Islet of Langerhans (tissue), 1 donor: ENCODE measurements around the gene ESPNL.
A peak's percentile ranks its signal among the peaks of the same experiment; 100 is the strongest.
"Not testable (repeated sequence)": the region's sequence is repeated elsewhere in the genome, so short reads cannot be mapped to it uniquely, and the experiment has no call there.

Experiments
- FAIRE-seq: peaks from one replicate; lab custom pipeline; 2011; peaks lifted over from hg19 to GRCh38; lab: Jason Lieb, UNC

ESPNL gene, protein sequence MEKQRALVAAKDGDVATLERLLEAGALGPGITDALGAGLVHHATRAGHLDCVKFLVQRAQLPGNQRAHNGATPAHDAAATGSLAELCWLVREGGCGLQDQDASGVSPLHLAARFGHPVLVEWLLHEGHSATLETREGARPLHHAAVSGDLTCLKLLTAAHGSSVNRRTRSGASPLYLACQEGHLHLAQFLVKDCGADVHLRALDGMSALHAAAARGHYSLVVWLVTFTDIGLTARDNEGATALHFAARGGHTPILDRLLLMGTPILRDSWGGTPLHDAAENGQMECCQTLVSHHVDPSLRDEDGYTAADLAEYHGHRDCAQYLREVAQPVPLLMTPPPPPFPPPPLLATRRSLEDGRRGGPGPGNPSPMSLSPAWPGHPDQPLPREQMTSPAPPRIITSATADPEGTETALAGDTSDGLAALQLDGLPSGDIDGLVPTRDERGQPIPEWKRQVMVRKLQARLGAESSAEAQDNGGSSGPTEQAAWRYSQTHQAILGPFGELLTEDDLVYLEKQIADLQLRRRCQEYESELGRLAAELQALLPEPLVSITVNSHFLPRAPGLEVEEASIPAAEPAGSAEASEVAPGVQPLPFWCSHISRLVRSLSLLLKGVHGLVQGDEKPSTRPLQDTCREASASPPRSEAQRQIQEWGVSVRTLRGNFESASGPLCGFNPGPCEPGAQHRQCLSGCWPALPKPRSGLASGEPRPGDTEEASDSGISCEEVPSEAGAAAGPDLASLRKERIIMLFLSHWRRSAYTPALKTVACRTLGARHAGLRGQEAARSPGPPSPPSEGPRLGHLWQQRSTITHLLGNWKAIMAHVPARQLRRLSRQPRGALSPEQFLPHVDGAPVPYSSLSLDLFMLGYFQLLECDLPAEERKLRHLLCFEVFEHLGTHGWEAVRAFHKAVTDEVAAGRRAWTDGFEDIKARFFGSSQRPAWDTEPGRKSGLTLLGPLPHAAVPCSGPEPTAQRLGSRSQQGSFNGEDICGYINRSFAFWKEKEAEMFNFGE

DNA sequence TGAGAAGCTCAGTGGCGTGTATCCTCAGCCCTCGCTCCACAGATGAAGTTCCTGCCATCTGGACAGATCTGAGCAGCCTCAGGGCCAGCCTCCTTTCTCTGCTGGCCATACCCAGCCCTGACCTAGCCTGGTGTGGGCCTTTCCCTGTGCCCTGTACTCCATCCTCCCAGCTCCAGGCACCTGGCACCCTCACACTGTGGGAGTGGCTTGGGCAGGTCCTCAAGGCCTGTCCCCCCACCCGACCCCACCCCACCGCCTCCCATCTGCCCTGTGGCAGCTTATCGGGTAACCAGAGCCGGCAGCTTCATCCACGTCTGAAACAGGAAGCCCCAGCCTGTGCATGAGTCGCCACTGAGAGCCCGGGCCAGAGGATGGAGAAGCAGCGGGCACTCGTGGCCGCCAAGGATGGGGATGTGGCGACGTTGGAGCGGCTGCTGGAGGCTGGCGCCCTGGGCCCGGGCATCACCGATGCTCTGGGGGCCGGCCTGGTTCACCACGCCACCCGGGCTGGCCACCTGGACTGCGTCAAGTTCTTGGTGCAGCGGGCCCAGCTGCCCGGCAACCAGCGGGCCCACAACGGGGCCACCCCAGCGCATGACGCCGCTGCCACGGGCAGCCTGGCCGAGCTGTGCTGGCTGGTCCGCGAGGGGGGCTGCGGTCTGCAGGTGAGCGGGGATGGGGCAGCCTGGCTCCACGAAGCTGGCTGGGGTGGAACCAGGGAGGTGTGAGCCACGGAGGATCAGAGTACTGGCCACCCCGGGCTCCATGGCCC, at the start of gene ESPNL:
Gene ESPNL (plus strand): TSS at position 292 of the 772 bp plus-strand sequence. CDS start 80 bp downstream, at position 372.
- FAIRE-seq = no peak

- FAIRE-seq = no peak
Measured at GRCh38 chr2:238053191-238053776, 46.9 kb upstream of the ESPNL start.

GRCh38 chr2:238055841-238056240, 44.3 kb upstream of the ESPNL start:
- FAIRE-seq = no peak

- not testable (repeated sequence) for FAIRE-seq
Measured at GRCh38 chr2:238057696-238058575, 42.2 kb upstream of the ESPNL start.

DNA sequence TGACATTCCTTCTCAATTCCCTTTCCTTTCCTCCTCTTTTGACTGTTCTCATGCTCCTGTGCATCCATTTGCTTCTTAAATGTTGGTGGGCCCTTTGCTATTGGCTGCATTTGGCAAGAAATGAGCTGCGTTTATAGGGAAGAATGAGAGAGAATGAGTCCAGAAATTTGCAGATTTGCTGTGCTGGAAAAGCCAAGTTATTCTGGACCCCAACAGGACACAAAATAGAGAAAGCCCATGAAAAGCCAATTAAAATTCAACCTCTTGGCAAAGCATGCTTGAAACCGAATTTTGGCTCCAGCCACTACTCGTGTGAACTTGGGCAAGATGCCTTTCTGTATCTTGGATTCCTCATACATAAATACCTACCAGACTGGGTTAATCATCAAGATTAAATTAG, 40.6 kb upstream of the ESPNL start:
- FAIRE-seq = no peak

DNA sequence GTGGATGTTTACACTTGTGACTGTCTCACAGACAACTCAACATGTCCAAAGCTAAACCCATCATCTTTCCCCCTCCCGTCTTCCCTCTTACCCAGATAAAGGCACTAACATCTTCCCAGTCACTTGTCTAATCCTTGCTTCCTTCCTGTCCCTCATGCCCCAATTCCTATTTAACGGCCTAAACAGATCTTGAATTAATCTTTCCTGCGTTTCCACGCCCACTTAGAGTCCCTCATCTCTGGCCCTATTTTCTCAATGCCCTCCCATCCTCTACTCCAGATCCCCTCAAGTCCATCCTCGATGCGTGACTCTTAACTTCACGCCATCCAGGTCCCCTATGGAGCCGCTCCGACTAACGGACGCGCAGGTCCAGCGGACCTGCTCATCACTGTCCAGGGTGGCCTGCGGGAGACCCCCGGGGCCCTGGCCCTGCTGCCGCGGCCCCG, 40.0 kb upstream of the ESPNL start:
- no peak for FAIRE-seq

GRCh38 chr2:238060542-238061314, 39.4 kb upstream of the ESPNL start, which contains the start of gene SCLY:
Gene SCLY, plus strand, starts transcription at chr2:238061001. Its CDS starts 54 bp downstream, at chr2:238061055.
- FAIRE-seq = no peak

GRCh38 chr2:238061315-238062202, 38.6 kb upstream of the ESPNL start:
- no peak for FAIRE-seq

GRCh38 chr2:238063414-238064189, 36.5 kb upstream of the ESPNL start:
- no peak for FAIRE-seq

DNA sequence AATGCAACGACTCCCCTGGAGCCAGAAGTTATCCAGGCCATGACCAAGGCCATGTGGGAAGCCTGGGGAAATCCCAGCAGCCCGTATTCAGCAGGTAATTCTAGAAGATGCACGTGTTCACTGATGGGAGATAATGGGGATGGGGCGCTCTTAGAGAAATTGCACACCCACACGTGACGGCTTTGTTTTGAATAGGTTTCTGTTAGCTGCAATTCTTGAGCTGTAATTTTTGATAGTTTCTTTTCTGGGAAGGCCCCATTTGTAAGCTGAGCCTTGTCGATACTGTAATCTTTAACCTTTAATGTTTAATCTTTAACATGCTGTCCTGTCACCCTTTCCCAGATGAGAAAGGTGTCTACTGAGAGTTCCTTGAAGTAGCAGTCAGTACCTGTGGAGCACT, 35.8 kb upstream of the ESPNL start:
- FAIRE-seq = no peak

GRCh38 chr2:238065071-238065846, 34.9 kb upstream of the ESPNL start:
- FAIRE-seq = peak; percentile 72

DNA sequence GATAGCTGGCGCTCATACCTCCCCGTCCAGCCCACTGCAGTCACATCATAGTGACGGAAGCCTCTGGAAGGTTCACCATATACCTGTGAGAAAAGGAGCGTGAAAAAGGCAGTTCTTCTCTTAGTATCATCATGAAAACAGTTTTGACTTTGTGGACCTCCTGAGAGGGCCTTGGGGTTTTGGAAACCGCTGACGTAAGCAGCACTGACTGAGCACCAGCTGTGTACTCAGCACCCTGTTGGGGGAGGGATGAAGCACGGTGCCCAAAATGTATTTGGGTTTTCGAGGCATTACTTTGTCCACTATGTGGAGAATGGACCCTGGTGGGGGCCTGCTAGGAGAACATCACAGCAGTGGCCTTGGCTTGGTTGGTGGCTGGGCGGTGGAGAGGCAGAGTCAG, 33.9 kb upstream of the ESPNL start:
- no peak for FAIRE-seq

DNA sequence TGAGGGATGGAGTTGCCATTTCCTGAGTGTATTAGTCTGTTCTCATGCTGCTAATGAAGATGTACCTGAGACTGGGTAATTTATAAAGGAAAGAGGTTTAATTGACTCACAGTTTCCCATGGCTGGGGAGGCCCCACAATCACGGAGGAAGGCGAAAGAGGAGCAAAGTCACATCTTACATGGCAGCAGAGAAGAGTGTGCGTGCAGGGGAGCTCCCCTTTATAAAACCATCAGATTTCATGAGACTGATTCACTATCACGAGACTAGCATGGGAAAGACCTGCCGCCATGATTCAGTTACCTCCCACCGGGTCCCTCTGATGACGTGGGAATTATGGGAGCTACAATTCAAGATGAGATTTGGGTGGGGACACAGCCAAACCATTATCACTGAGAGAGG, 33.4 kb upstream of the ESPNL start:
- FAIRE-seq = not testable (repeated sequence)

GRCh38 chr2:238067939-238068338, 32.2 kb upstream of the ESPNL start:
- no peak for FAIRE-seq

GRCh38 chr2:238069021-238069709, 31.0 kb upstream of the ESPNL start:
- no peak for FAIRE-seq

- no peak for FAIRE-seq
Measured at GRCh38 chr2:238069877-238070276, 30.3 kb upstream of the ESPNL start.

DNA sequence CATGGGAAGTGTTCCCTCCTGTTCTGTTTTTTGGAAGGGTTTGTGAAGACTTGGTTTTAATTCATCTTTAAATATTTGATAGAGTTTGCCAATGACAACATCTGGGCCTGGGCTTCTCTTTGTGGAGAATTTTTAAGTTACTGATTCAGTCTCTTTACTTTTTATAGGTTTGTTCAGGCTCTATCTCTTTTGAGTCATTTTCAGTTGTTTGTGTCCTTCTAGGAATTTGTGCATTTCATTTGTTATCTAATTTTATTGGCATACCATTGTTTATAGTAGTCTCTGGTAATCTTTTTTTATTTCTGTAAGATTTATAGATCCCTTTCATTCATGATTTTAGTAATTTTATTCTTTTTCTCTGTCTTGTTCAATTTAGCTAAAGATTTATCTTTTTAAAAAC, 24.7 kb upstream of the ESPNL start:
- no peak for FAIRE-seq
